GM12892 (cell line): Measurements from ENCODE around the gene ATP9A.

Experiments
- POLR2AphosphoS5 ChIP-seq: IDR thresholded peaks from 2 replicates; pipeline ENCODE4 v1.6.1; 2011; ENCODE audit warnings: low read depth, low read length, control low read depth
- TAF1 ChIP-seq: IDR thresholded peaks from 2 replicates; pipeline ENCODE4 v1.6.1; 2011; ENCODE audit warnings: low read depth, mild to moderate bottlenecking, control low read depth, low read length, borderline replicate concordance

GRCh38 chr20:51584116-51584515 lies 184.1 kb downstream of the ATP9A start:
- TF ChIP-seq TAF1 (no peak), POLR2AphosphoS5 (no peak)
